Duodenal mucosa (tissue), 2 donors: ENCODE results near the gene SRGN.
A peak's percentile ranks its signal among the peaks of the same experiment; 100 is the strongest.

Source experiments
- H3K27ac ChIP-seq: one replicate; pipeline ENCODE4 v1.7.0; 2013; ENCODE audit warnings: low read depth, low read length
- H3K27me3 ChIP-seq, 2 donors: one replicate each; pipeline ENCODE4 v1.7.0; 2013; ENCODE audit warnings: low read length in 2 of 2, control low read depth in 1 of 2; ENCODE audit not compliant: insufficient read depth in 2 of 2, control insufficient read depth in 1 of 2
- H3K36me3 ChIP-seq, 2 donors: one replicate each; pipeline ENCODE4 v1.7.0; 2013; ENCODE audit warnings: low read length in 2 of 2, control low read depth in 1 of 2; ENCODE audit not compliant: insufficient read depth in 2 of 2, control insufficient read depth in 1 of 2
- H3K4me1 ChIP-seq, 2 donors: one replicate each; pipeline ENCODE4 v1.7.0; 2013; ENCODE audit warnings: low read length in 2 of 2, control low read depth in 1 of 2; ENCODE audit not compliant: insufficient read depth in 2 of 2, control insufficient read depth in 1 of 2
- H3K4me3 ChIP-seq, 2 donors: one replicate each; pipeline ENCODE4 v1.7.0; 2013; ENCODE audit warnings: low read length in 2 of 2, low read depth in 1 of 2
- H3K9ac ChIP-seq, 2 donors: one replicate each; pipeline ENCODE4 v1.7.0; 2013; ENCODE audit warnings: low read length in 2 of 2, low read depth in 1 of 2
- H3K9me3 ChIP-seq, 2 donors: one replicate each; pipeline ENCODE4 v1.7.0; 2013; ENCODE audit warnings: low read length in 2 of 2, control low read depth in 1 of 2; ENCODE audit not compliant: control insufficient read depth in 1 of 2

The SRGN gene

GRCh38 chr10:69102440-69102839, 14.5 kb downstream of the SRGN start:
- H3K9me3 ChIP-seq, result no peaks in the 10 kb centered on the region
- no peak overlapping the region for H3K27ac ChIP-seq
- no peak overlapping the region for H3K9ac ChIP-seq
- no peaks in the 10 kb centered on the region for H3K27me3 ChIP-seq
- H3K36me3 ChIP-seq, result peaks cover 0 to 3% of the 10 kb centered on the region in 2 donors
- H3K4me1 ChIP-seq, result no peaks in the 10 kb centered on the region
- H3K4me3 ChIP-seq, result no peak overlapping the region

- no peaks in the 10 kb centered on the region for H3K4me1 ChIP-seq
- peaks cover 0 to 3% of the 10 kb centered on the region in 2 donors for H3K36me3 ChIP-seq
- no peaks in the 10 kb centered on the region for H3K27me3 ChIP-seq
- no peak overlapping the region for H3K4me3 ChIP-seq
- H3K9me3 ChIP-seq, result no peaks in the 10 kb centered on the region
- no peak overlapping the region for H3K27ac ChIP-seq
- H3K9ac ChIP-seq, result no peak overlapping the region
Observed at GRCh38 chr10:69103784-69104183, 15.9 kb downstream of the SRGN start.

GRCh38 chr10:69104994-69105790, 17.3 kb downstream of the SRGN start:
- H3K4me3 ChIP-seq, result no peak overlapping the region
- H3K36me3 ChIP-seq, result peaks cover 0 to 3% of the 10 kb centered on the region in 2 donors
- H3K27me3 ChIP-seq, result no peaks in the 10 kb centered on the region
- H3K9ac ChIP-seq, result no peak overlapping the region
- H3K9me3 ChIP-seq, result no peaks in the 10 kb centered on the region
- H3K4me1 ChIP-seq, result no peaks in the 10 kb centered on the region
- no peak overlapping the region for H3K27ac ChIP-seq

- Histone ChIP-seq H3K4me3 (no peak overlapping the region), H3K36me3 (peaks cover 0 to 3% of the 10 kb centered on the region in 2 donors), H3K27ac (no peak overlapping the region), H3K27me3 (no peaks in the 10 kb centered on the region), H3K9ac (no peak overlapping the region), H3K4me1 (no peaks in the 10 kb centered on the region), H3K9me3 (no peaks in the 10 kb centered on the region)
Observed at GRCh38 chr10:69107176-69107490, 19.2 kb downstream of the SRGN start.

GRCh38 chr10:69107699-69108098, 19.8 kb downstream of the SRGN start:
- Histone ChIP-seq H3K9me3 (no peaks in the 10 kb centered on the region), H3K27me3 (no peaks in the 10 kb centered on the region), H3K27ac (no peak overlapping the region), H3K36me3 (peaks cover 0 to 3% of the 10 kb centered on the region in 2 donors), H3K4me3 (no peak overlapping the region), H3K4me1 (no peaks in the 10 kb centered on the region), H3K9ac (no peak overlapping the region)

GRCh38 chr10:69119896-69120295, 32.0 kb downstream of the SRGN start:
- Histone ChIP-seq H3K9ac (no peak overlapping the region), H3K27ac (no peak overlapping the region), H3K4me1 (peaks cover 0 to 5% of the 10 kb centered on the region in 2 donors), H3K36me3 (no peaks in the 10 kb centered on the region), H3K4me3 (no peak overlapping the region), H3K9me3 (no peaks in the 10 kb centered on the region), H3K27me3 (no peaks in the 10 kb centered on the region)

GRCh38 chr10:69123306-69123746, 35.4 kb downstream of the SRGN start:
- Histone ChIP-seq H3K9ac (peak overlapping the region; percentile 97 to 98), H3K27ac (peak overlapping the region; percentile 97), H3K4me1 (peaks cover 0 to 15% of the 10 kb centered on the region in 2 donors), H3K4me3 (peak overlapping the region; percentile 74 to 97), H3K36me3 (no peaks in the 10 kb centered on the region), H3K27me3 (no peaks in the 10 kb centered on the region), H3K9me3 (no peaks in the 10 kb centered on the region)

- Histone ChIP-seq H3K36me3 (no peaks in the 10 kb centered on the region), H3K27ac (peak within 1 kb of the TSS; percentile 97), H3K9ac (peak within 1 kb of the TSS; percentile 97 to 98)
Observed at GRCh38 chr10:69123747-69124562, 36.1 kb downstream of the SRGN start, which contains the start of gene VPS26A. TSS of gene VPS26A (plus strand) at chr10:69124178. CDS start at chr10:69124278, 100 bp downstream.

GRCh38 chr10:69124563-69125268, 36.8 kb downstream of the SRGN start:
- Histone ChIP-seq H3K9me3 (no peaks in the 10 kb centered on the region), H3K27me3 (no peaks in the 10 kb centered on the region), H3K4me1 (peaks cover 0 to 19% of the 10 kb centered on the region in 2 donors), H3K27ac (peak overlapping the region; percentile 94), H3K9ac (peak overlapping the region; percentile 85 to 88), H3K4me3 (peak overlapping the region; percentile 72 to 87), H3K36me3 (no peaks in the 10 kb centered on the region)

More at GRCh38 chr10:69123747-69124562, 36.1 kb downstream of the SRGN start, which contains the start of gene VPS26A:
- Histone ChIP-seq H3K27me3 (no peaks in the 10 kb centered on the region), H3K9me3 (no peaks in the 10 kb centered on the region), H3K4me3 (peak within 1 kb of the TSS; percentile 74 to 97), H3K4me1 (peaks cover 0 to 16% of the 10 kb centered on the region in 2 donors)
